ENCODE data around the gene IGF2R.
A peak's percentile ranks its signal among the peaks of the same experiment; 100 is the strongest.

The IGF2R gene

GRCh38 chr6:160154471-160154870 lies 185.6 kb downstream of the IGF2R start:
- DNase-seq, result no peak

GRCh38 chr6:160156842-160157241 lies 188.0 kb downstream of the IGF2R start:
- no peak for DNase-seq

- DNase-seq, result peak; percentile 28
Measured at GRCh38 chr6:160160450-160160849, 191.6 kb downstream of the IGF2R start.
